ENCODE data around the gene ROCK2. TPM values are rescaled to one million over a fixed set of nuclear protein-coding genes. Genes with fewer than 3 reads are reported as not detected.

Gene ROCK2
- total and polyA plus RNA-seq, 9 of the 15 experiments (the other 6 are each of a cell fraction or from before 2014, with no cell fraction given) = 4.9 to 30.6 (median 14.3) TPM

- FAIRE-seq = no peak
- TF ChIP-seq NR2C2 (CRISPR knock-in tag; IDR thresholded peaks at IDR 0.05) (no peak), NR2C2 (tag; IDR thresholded peaks at IDR 0.05) (no peak), CREB1 (IDR thresholded peaks at IDR 0.05) (no peak), CREB1 (CRISPR knock-in tag; IDR thresholded peaks at IDR 0.05) (no peak), CSDE1 (IDR thresholded peaks at IDR 0.05) (no peak), RNF2 (IDR thresholded peaks at IDR 0.05) (no peak), HNRNPK (IDR thresholded peaks at IDR 0.05; ENCODE audit: low read depth, low read length, poor library complexity, severe bottlenecking) (no peak), FOSL1 (tag; conservative IDR thresholded peaks at IDR 0.05) (no peak), E4F1 (CRISPR knock-in tag; IDR thresholded peaks at IDR 0.05; ENCODE audit: borderline replicate concordance) (no peak), ZBTB33 (CRISPR knock-in tag; IDR thresholded peaks at IDR 0.05) (no peak), KDM5B (IDR thresholded peaks at IDR 0.05; ENCODE audit: insufficient replicate concordance, low read depth, low read length) (no peak), CBX8 (IDR thresholded peaks at IDR 0.05; ENCODE audit: borderline replicate concordance, extremely low read depth, low read depth, low read length, poor library complexity, severe bottlenecking) (no peak), HNRNPUL1 (IDR thresholded peaks at IDR 0.05; ENCODE audit: low read length) (no peak)
- no peak for DNase-seq (ENCODE audit: extremely low read depth in 1 of 4, low spot score in 3 of 4)
- no peak overlapping the region for H3K27ac ChIP-seq (ENCODE audit: extremely low read depth, low read depth, low read length)
- H3K9ac ChIP-seq (ENCODE audit: insufficient read depth in 1 of 2, low read depth in 2 of 2, low read length in 2 of 2) = no peak overlapping the region
- H3K4me3 ChIP-seq = no peak overlapping the region
- CTCF ChIA-PET (ENCODE audit: low intra/inter-chr PET ratio) = no interaction called here
- H3K4me1 ChIP-seq (replicated peaks in 1 of 2; ENCODE audit: control insufficient read depth in 2 of 2, insufficient read depth in 2 of 2, low read length in 2 of 2) = peaks cover 4 to 14% of the 10 kb centered on the region in 2 experiments; a peak in 3 of 5 replicates
- peak overlapping the region; percentile 38 for H2AFZ ChIP-seq (ENCODE audit: low read depth, low read length)
- H3K4me2 ChIP-seq (ENCODE audit: insufficient read depth, low read length) = no peak overlapping the region
- intact Hi-C loops (cut with micrococcal nuclease) = no loop called here
- in situ Hi-C loops (cut with MboI) = no loop called here
- H3K36me3 ChIP-seq (ENCODE audit: control insufficient read depth, insufficient read depth, low read length) = no peaks in the 10 kb centered on the region
- 52% methylated on average over 6 of the region's 6 CpGs for WGBS (ENCODE audit: insufficient coverage, low coverage, missing lambda C conversion rate)
- H3K27me3 ChIP-seq (ENCODE audit: control insufficient read depth in 2 of 2, insufficient read depth in 2 of 2, low read length in 2 of 2) = no peaks in the 10 kb centered on the region
- H3K9me3 ChIP-seq (replicated peaks; ENCODE audit: control insufficient read depth, insufficient read depth, low read depth, low read length) = no peaks in the 10 kb centered on the region
- ATAC-seq = no peak
- no peaks in the 10 kb centered on the region for H3K79me2 ChIP-seq (ENCODE audit: control insufficient read depth, insufficient read depth, low read length)
- no peaks in the 10 kb centered on the region for H4K20me1 ChIP-seq (replicated peaks; ENCODE audit: control insufficient read depth, insufficient read depth, low read length)
- H3K9me1 ChIP-seq (ENCODE audit: control insufficient read depth, insufficient read depth, low read length) = no peaks in the 10 kb centered on the region
- POLR2A ChIA-PET = interaction anchor here (0.6 kb wide), 1 partner anchor 576 kb away, joined by 5 read pairs; the partner anchor contains the start of gene PDIA6
- no TSS peak for BruUV-seq (replicated peaks)
Observed at GRCh38 chr2:11389052-11389420, 44.6 kb upstream of the ROCK2 start.
